ENCODE results near the gene MCTP2. TPM values are rescaled to one million over a fixed set of nuclear protein-coding genes. Genes with fewer than 3 reads are reported as not detected.

The MCTP2 gene
- total and polyA plus RNA-seq, 9 of the 15 experiments (the other 6 are each of a cell fraction or from before 2014, with no cell fraction given), result 0.07 TPM; not detected in 8

DNA sequence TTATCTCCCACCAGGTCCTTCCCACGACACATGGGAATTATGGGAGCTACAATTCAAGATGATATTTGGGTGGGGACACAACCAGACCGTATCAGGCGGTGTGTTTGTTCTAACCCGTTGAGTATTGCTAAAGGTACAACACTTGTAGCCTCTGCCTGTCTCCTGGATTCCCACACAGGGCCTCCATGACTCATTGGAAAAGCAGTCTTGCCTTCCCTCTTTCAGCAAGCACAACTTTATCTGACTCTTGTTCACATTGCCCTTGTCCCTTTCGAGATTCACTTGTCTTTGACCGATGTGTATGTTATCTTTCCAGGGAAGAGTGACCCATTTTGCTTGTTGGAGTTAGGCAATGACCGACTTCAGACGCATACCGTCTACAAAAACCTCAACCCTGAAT is 152.3 kb downstream of the MCTP2 start (continued):
- TF ChIP-seq, protein P1, sequence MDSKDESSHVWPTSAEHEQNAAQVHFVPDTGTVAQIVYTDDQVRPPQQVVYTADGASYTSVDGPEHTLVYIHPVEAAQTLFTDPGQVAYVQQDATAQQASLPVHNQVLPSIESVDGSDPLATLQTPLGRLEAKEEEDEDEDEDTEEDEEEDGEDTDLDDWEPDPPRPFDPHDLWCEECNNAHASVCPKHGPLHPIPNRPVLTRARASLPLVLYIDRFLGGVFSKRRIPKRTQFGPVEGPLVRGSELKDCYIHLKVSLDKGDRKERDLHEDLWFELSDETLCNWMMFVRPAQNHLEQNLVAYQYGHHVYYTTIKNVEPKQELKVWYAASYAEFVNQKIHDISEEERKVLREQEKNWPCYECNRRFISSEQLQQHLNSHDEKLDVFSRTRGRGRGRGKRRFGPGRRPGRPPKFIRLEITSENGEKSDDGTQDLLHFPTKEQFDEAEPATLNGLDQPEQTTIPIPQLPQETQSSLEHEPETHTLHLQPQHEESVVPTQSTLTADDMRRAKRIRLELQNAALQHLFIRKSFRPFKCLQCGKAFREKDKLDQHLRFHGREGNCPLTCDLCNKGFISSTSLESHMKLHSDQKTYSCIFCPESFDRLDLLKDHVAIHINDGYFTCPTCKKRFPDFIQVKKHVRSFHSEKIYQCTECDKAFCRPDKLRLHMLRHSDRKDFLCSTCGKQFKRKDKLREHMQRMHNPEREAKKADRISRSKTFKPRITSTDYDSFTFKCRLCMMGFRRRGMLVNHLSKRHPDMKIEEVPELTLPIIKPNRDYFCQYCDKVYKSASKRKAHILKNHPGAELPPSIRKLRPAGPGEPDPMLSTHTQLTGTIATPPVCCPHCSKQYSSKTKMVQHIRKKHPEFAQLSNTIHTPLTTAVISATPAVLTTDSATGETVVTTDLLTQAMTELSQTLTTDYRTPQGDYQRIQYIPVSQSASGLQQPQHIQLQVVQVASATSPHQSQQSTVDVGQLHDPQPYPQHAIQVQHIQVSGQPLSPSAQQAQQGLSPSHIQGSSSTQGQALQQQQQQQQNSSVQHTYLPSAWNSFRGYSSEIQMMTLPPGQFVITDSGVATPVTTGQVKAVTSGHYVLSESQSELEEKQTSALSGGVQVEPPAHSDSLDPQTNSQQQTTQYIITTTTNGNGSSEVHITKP (IDR thresholded peaks at IDR 0.05; ENCODE audit: partially characterized antibody), result no peak
- TF ChIP-seq MED1 (CRISPR knock-in tag; IDR thresholded peaks at IDR 0.05; ENCODE audit: borderline replicate concordance), result no peak
- no peak for TF ChIP-seq DACH1 (IDR thresholded peaks at IDR 0.05; ENCODE audit: partially characterized antibody)
- no peak for TF ChIP-seq FOXP1 (CRISPR knock-in tag; IDR thresholded peaks at IDR 0.05)
- TF ChIP-seq THRAP3 (IDR thresholded peaks at IDR 0.05; ENCODE audit: borderline replicate concordance), result no peak
- no peak for TF ChIP-seq CREBBP (IDR thresholded peaks at IDR 0.05; ENCODE audit: low read depth, low read length)

DNA sequence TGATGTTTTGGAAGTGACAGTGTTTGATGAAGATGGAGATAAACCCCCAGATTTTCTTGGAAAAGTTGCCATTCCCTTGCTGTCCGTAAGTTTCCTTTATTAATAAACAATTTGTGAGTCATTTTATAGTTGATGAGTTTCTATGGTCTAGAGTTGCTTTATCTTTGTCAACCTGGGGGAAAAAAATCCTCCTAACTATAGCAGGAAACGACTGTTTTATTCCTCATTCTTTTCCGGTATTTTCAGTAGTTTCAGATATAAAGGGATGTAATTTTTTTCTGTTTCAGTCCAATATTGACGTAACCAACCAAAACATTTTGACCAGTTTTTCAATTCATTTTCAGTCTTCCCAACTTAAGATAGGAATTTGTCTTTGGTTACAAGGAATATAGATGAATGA is 154.1 kb downstream of the MCTP2 start:
- WGBS (ENCODE audit: insufficient coverage, low coverage, missing lambda C conversion rate), result 0% methylated on average over 4 of the region's 4 CpGs
- Histone ChIP-seq H3K27ac (ENCODE audit: extremely low read depth, low read depth, low read length) (no peak overlapping the region), H3K4me2 (ENCODE audit: insufficient read depth, low read length) (no peak overlapping the region), H3K27me3 (ENCODE audit: control insufficient read depth in 2 of 2, insufficient read depth in 2 of 2, low read length in 2 of 2) (no peaks in the 10 kb centered on the region), H3K4me3 (no peak overlapping the region), H3K9ac (ENCODE audit: insufficient read depth in 1 of 2, low read depth in 2 of 2, low read length in 2 of 2) (no peak overlapping the region), H3K79me2 (ENCODE audit: control insufficient read depth, insufficient read depth, low read length) (no peaks in the 10 kb centered on the region), H3K4me1 (replicated peaks in 1 of 2; ENCODE audit: control insufficient read depth in 2 of 2, insufficient read depth in 2 of 2, low read length in 2 of 2) (no peaks in the 10 kb centered on the region), H2AFZ (ENCODE audit: low read depth, low read length) (no peak overlapping the region), H4K20me1 (replicated peaks; ENCODE audit: control insufficient read depth, insufficient read depth, low read length) (no peaks in the 10 kb centered on the region), H3K9me1 (ENCODE audit: control insufficient read depth, insufficient read depth, low read length) (no peaks in the 10 kb centered on the region), H3K36me3 (ENCODE audit: control insufficient read depth, insufficient read depth, low read length) (no peaks in the 10 kb centered on the region), H3K9me3 (replicated peaks; ENCODE audit: control insufficient read depth, insufficient read depth, low read depth, low read length) (no peaks in the 10 kb centered on the region)
- POLR2A ChIA-PET, result no interaction called here
- CTCF ChIA-PET (ENCODE audit: low intra/inter-chr PET ratio), result no interaction called here
- FAIRE-seq, result no peak
- in situ Hi-C loops (cut with MboI) (no loop called here), intact Hi-C loops (cut with micrococcal nuclease) (no loop called here)
- no TSS peak for BruUV-seq (replicated peaks)
- TF ChIP-seq FOXM1 (IDR thresholded peaks at IDR 0.05; ENCODE audit: low read depth) (no peak), FOXM1 (CRISPR knock-in tag; IDR thresholded peaks at IDR 0.05; ENCODE audit: low read depth) (no peak)
- no peak for DNase-seq (ENCODE audit: extremely low read depth in 1 of 4, low spot score in 3 of 4)
- ATAC-seq, result no peak

Data from K562 (cell line).